HG03575 (cell line): ENCODE results near the gene MECP2.
"Not testable (repeated sequence)": the region's sequence is repeated elsewhere in the genome, so short reads cannot be mapped to it uniquely, and the experiment has no call there.

Experiments used
- ATAC-seq: cut with Tn5 transposase; IDR thresholded peaks from one replicate; pipeline ENCODE4 v1.9.1; 2021; ENCODE audit not compliant: unreplicated experiment, insufficient number of reproducible peaks, low FRiP score; ENCODE audit errors: extremely low read depth

Gene MECP2

DNA sequence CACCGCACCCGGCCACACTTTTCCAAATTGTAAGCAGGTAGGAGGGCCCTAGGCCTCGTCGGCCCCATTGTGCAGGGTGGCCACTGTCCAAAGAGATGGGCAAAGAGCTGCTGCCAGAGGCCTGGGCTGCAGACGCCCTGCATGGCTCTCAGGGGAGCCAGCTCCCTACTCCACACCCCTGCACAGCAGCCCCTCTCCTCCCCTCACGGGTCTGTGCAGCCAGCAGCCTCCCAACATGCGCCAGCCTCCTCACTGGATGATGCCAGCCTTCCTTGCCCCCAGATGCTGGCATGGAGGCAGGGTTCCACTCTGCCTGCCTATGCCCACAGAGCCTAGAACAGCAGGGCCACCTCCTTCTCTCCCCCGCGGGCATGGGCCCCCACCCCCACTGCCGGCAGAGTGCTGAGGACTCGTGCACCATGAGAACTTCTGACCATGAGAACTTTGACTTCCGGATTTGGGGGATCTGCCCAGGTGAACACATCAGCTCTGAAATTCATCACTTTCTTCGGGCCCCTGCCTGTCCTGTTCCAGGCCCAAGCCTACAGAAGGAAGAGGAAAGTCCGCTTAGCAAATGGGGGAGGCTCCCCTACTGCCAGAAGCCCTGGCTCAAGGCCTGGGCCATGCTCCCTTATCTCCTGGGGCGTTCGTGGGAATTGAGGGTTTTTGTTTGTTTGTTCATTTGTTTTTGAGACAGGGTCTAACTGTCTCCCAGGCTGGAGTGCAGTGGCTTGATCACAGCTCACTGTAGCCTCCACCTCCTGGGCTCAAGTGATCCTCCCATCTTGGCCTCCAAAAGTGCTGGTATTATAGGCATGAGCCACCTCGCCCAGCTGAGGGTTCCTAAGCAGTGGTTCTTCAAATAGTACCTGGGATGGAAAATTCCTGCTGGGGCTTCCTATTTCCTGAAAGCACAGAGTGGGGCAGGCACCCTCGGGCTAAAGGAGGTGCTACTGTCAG is 85.9 kb downstream of the MECP2 start:
- no peak for ATAC-seq

- no peak for ATAC-seq
These were observed 87.0 kb downstream of the MECP2 start for GRCh38 chrX:154010330-154011087.

GRCh38 chrX:154008521-154008920 is 89.0 kb downstream of the MECP2 start:
- no peak for ATAC-seq

DNA sequence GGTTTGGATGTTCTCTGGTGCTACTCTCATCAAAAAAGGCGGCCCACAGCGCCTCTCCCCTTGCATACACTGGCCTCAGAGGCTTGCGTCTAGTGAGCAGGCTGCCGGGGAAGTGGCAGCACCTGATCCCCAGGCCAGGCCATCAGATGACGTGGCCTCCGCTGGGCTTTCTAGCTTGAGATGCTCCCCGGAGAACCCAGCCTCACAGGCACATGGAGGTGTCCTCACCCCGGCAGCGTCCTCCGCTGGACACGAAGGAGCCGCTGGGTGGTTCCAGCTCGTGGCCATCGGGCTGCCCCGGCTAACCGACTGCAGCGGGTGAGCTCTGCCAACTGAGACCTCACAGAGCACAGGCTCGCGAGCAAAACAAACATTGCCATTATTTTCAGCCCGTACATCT is 90.6 kb downstream of the MECP2 start:
- no peak for ATAC-seq

DNA sequence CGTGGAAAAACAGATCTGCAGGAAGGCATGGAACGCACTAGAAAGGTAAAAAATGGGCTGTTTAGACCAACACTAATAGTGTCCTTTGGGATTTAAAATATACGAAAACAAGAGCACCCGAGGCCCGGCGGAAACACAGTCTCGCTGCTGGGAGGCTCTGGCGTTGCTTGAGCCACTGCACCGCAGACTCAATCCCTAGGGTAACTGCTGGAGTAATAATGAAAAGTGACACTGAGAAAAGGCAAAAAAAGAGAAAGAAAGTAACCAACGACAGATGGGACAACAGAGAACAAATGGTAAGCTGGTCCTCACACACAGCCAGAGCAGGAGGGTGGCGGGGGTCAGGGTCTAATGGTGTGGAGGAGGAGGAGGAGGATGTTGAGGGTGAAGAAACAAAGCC is 93.2 kb downstream of the MECP2 start:
- ATAC-seq = no peak

- ATAC-seq = no peak
These were observed 95.2 kb downstream of the MECP2 start for GRCh38 chrX:154002215-154002719.

DNA sequence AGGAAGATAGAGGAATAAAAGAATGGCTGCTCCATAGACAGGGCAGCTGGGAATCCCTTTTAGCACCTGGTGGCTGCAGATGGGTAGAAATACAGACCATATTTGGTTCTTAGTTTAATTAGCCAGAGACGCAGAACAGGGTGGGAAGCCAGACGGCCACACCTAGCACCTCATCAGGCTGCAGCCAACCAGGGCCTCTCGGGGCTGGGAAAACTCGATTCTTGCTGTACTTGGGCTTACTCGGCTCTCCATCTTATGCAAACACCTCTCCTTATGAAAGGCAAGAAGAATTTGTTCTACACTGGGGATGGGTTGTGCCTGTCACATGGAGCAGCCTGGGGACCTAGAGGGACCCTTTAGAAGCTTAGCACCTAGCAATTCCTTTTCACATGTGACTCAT is 97.5 kb downstream of the MECP2 start:
- ATAC-seq = no peak

- no peak for ATAC-seq
These were observed 98.0 kb downstream of the MECP2 start for GRCh38 chrX:153999359-154000037.

GRCh38 chrX:153995504-153995903 is 102.0 kb downstream of the MECP2 start:
- no peak for ATAC-seq

GRCh38 chrX:153994398-153994797 is 103.1 kb downstream of the MECP2 start:
- not testable (repeated sequence) for ATAC-seq

GRCh38 chrX:153993978-153994377 is 103.5 kb downstream of the MECP2 start:
- no peak for ATAC-seq

- no peak for ATAC-seq
These were observed 104.4 kb downstream of the MECP2 start for GRCh38 chrX:153993079-153993478.

DNA sequence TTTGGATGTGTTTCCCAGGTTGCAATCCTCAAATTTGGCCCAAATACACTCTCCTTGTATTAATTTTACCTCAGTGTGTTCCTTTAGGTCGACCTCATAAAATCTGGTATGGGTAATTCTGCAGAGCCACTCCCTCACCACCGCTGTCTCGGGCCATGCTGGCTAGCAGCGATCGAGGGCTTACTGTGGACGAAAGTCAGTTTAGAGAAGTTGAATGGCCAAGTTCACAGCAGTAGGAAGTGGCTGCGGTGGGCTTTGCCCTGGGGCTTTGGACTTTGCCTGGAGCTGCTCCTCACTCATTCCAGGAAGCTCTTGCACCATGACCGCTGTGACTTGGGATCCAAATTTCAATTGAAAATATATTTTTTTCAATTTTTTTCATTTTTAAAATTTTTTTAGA is 105.3 kb downstream of the MECP2 start:
- ATAC-seq = no peak

- no peak for ATAC-seq
These were observed 106.4 kb downstream of the MECP2 start for GRCh38 chrX:153991013-153991580.

- ATAC-seq = no peak
These were observed 107.4 kb downstream of the MECP2 start for GRCh38 chrX:153989973-153990655.

- no peak for ATAC-seq
These were observed 109.0 kb downstream of the MECP2 start for GRCh38 chrX:153988493-153988892.

DNA sequence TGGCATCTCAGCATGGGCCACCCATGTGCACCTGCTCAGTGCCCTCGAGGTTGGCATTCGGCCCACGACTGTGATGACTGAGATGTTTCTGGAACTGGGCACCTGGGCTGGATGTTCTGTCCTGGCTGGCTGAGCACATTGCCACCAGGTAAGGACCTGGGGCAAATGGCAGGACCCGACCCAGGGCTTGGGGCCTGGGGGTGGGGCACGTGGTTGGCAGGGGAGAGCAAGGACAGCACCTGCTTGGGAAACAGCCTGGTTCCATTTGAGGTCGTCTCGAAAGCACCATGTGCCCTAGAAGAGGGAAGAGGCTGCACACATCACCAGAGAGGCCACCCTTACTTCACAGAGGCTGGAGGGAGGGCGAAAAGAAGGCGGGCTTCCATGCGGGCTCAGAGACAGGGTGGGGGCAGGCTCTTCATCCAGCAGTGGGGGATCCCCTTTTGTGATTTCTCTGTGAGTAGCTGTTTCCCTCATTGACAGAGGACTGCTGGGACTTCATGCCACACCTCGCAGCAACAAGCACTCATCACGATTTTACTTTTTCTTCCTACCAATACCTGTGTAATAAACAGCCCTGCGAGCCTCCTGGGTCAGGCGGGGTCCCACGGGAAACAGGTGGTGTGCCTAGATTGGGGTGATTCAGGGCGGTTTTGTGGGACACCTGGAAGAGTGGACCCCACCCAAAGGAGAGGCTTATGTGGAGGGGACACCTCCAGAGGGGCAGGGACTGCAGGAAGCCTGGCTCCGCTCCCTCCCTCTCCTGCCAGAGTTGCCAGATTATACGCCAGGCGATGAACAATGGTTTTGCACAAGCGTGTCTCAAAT is 113.0 kb downstream of the MECP2 start:
- ATAC-seq = no peak

- no peak for ATAC-seq
These were observed 114.2 kb downstream of the MECP2 start for GRCh38 chrX:153983321-153983801.
